ENCODE data around the gene MAGEA8.
"Not testable (repeated sequence)": the region's sequence is repeated elsewhere in the genome, so short reads cannot be mapped to it uniquely, and the experiment has no call there.

The MAGEA8 gene

GRCh38 chrX:149867488-149867887, 13.5 kb upstream of the MAGEA8 start:
- TF ChIP-seq CTCF (IDR thresholded peaks at IDR 0.05; ENCODE audit: low read depth, low read length) = no peak
- DNase-seq (ENCODE audit: extremely low read depth, low read depth) = no peak

DNA sequence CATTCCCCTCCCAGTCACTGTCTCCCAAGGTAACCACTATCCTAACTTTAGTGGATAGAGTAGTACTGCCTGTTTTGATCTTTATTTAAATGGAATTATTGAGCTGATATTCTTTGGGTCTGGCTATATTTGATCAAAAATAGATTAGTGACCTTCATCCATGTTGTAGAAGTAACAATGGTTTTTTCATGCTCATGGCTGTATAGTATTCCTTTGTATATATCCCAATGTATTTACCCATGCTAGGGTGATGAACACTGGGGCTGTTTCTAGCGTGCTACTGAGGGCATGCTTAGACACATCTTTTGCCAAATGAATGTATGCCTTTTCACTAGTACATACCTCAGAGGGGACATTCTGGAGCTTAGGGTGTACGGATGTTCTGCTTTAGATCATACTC, 10.1 kb upstream of the MAGEA8 start:
- no peak for DNase-seq (ENCODE audit: extremely low read depth, low read depth)
- TF ChIP-seq CTCF (IDR thresholded peaks at IDR 0.05; ENCODE audit: low read depth, low read length) = no peak

- no peak for TF ChIP-seq CTCF (IDR thresholded peaks at IDR 0.05; ENCODE audit: low read depth, low read length)
- DNase-seq (ENCODE audit: extremely low read depth, low read depth) = no peak
These were observed 9.6 kb upstream of the MAGEA8 start for GRCh38 chrX:149871433-149871832.

DNA sequence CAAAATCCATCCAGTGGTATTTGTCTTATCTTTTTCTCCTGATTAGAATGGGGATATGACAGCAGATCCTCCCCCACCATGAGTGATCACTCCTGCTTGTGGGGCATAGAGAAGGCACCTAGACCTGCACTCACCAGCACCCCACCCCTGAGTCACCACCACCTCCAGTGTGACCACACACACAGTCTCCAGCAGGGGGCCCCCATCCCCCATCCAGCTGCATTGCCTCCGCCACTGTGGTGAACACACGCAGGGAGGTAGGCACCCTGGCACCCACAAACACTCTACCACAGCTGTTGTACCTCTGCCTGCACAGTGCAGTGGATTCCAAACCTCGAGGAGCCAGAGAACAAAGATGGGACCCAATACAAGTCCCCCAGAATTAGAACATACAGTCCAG, 9.0 kb upstream of the MAGEA8 start:
- TF ChIP-seq CTCF (IDR thresholded peaks at IDR 0.05; ENCODE audit: low read depth, low read length) = no peak; the same call in none of the 2 replicates
- no peak for DNase-seq (ENCODE audit: extremely low read depth, low read depth)

GRCh38 chrX:149877157-149877556, 3.8 kb upstream of the MAGEA8 start:
- DNase-seq (ENCODE audit: extremely low read depth, low read depth) = no peak
- no peak for TF ChIP-seq CTCF (IDR thresholded peaks at IDR 0.05; ENCODE audit: low read depth, low read length)

DNA sequence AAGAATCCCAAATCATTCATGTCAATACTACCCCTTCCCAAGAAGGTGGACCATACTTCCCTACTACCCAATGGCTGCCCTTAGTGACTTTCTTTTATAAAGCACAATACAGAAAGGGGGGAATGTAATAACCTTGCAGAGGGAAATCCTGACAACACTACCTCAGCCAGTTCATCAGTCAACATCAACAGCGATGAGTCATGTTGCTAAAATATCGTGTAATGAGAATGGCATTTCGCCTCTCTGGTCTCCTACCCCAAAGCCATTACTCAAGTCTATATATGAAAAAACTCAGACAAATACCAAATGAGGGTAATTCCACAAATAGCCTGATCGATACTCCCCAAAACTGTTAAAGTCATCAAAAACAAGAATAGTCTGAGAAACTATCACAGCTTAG, 3.3 kb upstream of the MAGEA8 start:
- no peak for DNase-seq (ENCODE audit: extremely low read depth, low read depth)
- no peak for TF ChIP-seq CTCF (IDR thresholded peaks at IDR 0.05; ENCODE audit: low read depth, low read length)

- not testable (repeated sequence) for DNase-seq (ENCODE audit: extremely low read depth, low read depth)
These were observed 9.8 kb downstream of the MAGEA8 start for GRCh38 chrX:149890828-149891227.

- no peak for TF ChIP-seq CTCF (IDR thresholded peaks at IDR 0.05; ENCODE audit: low read depth, low read length)
- no peak for DNase-seq (ENCODE audit: extremely low read depth, low read depth)
These were observed 17.6 kb downstream of the MAGEA8 start for GRCh38 chrX:149898554-149898953.

Data from AG09319 (cell line).